Esophagus squamous epithelium (tissue), 5 donors: ENCODE results near the gene KIAA0319L. TPM values are rescaled to one million over a fixed set of nuclear protein-coding genes. Genes with fewer than 3 reads are reported as not detected.
A peak's percentile ranks its signal among the peaks of the same experiment; 100 is the strongest.

ENCODE experiments used
- DNase-seq: peaks from one replicate; lab custom pipeline; 2025; lab: John Stamatoyannopoulos, UW
- H3K27ac ChIP-seq, 4 donors: fragments of 200-600 bp; sonication (generic); one replicate each; pipeline ENCODE4 v1.5.1; 2016 to 2019; ENCODE audit warnings: mild to moderate bottlenecking in 1 of 4
- H3K27me3 ChIP-seq, 4 donors: fragments of 200-600 bp; sonication (generic); 1 replicate in 3 of 4; 2 replicates in 1 of 4; pipeline versions ENCODE4 v1.5.1 to v1.6.0; 2017 to 2021; ENCODE audit warnings: antibody characterized with exemption in 1 of 4
- H3K36me3 ChIP-seq, 3 donors: fragments of 200-600 bp; sonication (generic); one replicate each; pipeline ENCODE4 v1.5.1; 2016 to 2019
- H3K4me1 ChIP-seq, 3 donors: fragments of 200-600 bp; sonication (generic); one replicate each; pipeline ENCODE4 v1.5.1; 2017 to 2019
- H3K4me3 ChIP-seq, 4 donors: fragments of 200-600 bp; sonication (generic); 1 replicate in 3 of 4; 2 replicates in 1 of 4; pipeline ENCODE4 v1.5.1; 2016 to 2019; ENCODE audit warnings: mild to moderate bottlenecking in 2 of 4, moderate library complexity in 1 of 4
- H3K9me3 ChIP-seq, 3 donors: fragments of 200-600 bp; sonication (generic); one replicate each; pipeline ENCODE4 v1.5.1; 2016 to 2019
- POLR2A ChIP-seq, 4 donors: fragments of 450-650 bp; IDR thresholded peaks; one replicate each; pipeline ENCODE4 v1.6.1; 2017; ENCODE audit warnings: antibody characterized with exemption in 4 of 4, mild to moderate bottlenecking in 4 of 4, moderate library complexity in 3 of 4
- WGBS, 2 donors: methylation state at CpG; one replicate each; pipeline ENCODE4 v1.1.5; 2018; 5-methylcytosine and 5-hydroxymethylcytosine counted together
- intact Hi-C: fragments of 100-400 bp; cut with DNase I; formaldehyde crosslinking; loops from one replicate; pipeline ENCODE4 v1.15.0; 2022
- total RNA-seq, 4 donors: library from RNA; depleted of rRNA; stranded (reverse); fragments of >200 nt; gene quantifications; one replicate each; pipeline ENCODE4 v1.1.0, GENCODE V29; 2016
- TF ChIP-seq, protein P1 (sequence below), 6 experiments: fragments of 450-650 bp in 4 of 6; fragments of 200-600 bp in 2 of 6; sonication (generic) in 2 of 6; IDR thresholded peaks; one replicate each; pipeline ENCODE4 v1.5.1; 2016 to 2019; ENCODE audit warnings: antibody characterized with exemption in 6 of 6, mild to moderate bottlenecking in 4 of 6, moderate library complexity in 4 of 6
- donor health status: DM: yes; HTN: yes; CAD: no.

KIAA0319L gene
- total RNA-seq, 4 donors from 2014 or later, result 24.8 to 53.4 (median 28.4) TPM

DNA sequence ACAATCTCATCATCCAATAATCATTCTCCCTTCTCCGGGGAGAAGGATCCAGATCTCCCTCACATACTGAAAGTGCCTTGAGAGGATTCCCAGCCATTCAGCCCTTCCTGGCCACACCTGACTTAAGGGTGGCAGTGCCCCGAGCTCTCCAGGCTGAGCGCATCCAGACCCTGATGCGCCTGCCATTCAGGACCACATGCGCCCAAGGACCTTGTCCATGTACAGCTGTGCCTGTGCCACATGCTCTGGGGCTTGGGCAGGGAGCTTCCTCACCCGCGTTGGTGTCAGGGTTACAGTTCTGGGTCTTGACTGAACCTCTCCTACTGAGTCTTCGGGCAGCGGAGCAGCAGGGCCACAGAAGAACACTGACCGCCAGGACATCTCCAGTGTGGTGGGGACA, 121.1 kb downstream of the KIAA0319L start:
- Histone ChIP-seq H3K36me3 (peaks cover 10 to 95% (median 33%) of the 10 kb centered on the region in 3 donors), H3K4me3 (no peak overlapping the region), H3K27me3 (no peaks in the 10 kb centered on the region), H3K4me1 (peaks cover 0 to 26% (median 0%) of the 10 kb centered on the region in 3 donors), H3K9me3 (no peaks in the 10 kb centered on the region), H3K27ac (no peak overlapping the region)
- no peak for DNase-seq
- TF ChIP-seq POLR2A (IDR thresholded peaks at IDR 0.05), result no peak
- TF ChIP-seq, protein P1, sequence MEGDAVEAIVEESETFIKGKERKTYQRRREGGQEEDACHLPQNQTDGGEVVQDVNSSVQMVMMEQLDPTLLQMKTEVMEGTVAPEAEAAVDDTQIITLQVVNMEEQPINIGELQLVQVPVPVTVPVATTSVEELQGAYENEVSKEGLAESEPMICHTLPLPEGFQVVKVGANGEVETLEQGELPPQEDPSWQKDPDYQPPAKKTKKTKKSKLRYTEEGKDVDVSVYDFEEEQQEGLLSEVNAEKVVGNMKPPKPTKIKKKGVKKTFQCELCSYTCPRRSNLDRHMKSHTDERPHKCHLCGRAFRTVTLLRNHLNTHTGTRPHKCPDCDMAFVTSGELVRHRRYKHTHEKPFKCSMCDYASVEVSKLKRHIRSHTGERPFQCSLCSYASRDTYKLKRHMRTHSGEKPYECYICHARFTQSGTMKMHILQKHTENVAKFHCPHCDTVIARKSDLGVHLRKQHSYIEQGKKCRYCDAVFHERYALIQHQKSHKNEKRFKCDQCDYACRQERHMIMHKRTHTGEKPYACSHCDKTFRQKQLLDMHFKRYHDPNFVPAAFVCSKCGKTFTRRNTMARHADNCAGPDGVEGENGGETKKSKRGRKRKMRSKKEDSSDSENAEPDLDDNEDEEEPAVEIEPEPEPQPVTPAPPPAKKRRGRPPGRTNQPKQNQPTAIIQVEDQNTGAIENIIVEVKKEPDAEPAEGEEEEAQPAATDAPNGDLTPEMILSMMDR (IDR thresholded peaks at IDR 0.05), result no peak
- 81 to 85% methylated on average over 4 to 6 of the region's 10 CpGs for WGBS, 2 donors
- intact Hi-C loops, result no loop called here

DNA sequence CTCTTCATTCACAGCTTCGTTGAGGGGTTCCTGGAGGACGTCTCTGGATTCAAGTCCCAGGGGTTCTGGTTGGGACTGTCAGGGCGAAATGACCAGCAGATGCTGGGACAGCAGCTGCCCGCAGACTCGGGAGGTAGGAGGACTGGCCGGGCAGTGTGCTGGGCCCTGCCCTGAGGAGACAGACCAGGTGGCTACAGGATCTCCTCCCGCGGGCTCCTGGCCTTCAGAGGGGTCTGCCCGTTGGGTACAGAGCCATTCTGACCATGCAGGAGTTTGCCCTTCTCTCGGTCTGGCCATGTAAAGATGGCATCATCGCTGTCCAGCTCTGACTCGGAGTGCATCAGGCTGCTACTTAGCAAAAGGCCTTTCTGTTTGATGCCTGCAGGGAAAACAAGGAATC, 122.5 kb downstream of the KIAA0319L start:
- TF ChIP-seq POLR2A (IDR thresholded peaks at IDR 0.05), result no peak
- Histone ChIP-seq H3K36me3 (peaks cover 0 to 81% (median 25%) of the 10 kb centered on the region in 3 donors), H3K9me3 (no peaks in the 10 kb centered on the region), H3K27ac (no peak overlapping the region), H3K27me3 (no peaks in the 10 kb centered on the region), H3K4me1 (peaks cover 0 to 13% (median 0%) of the 10 kb centered on the region in 3 donors), H3K4me3 (no peak overlapping the region)
- 82 to 83% methylated on average over 2 to 7 of the region's 12 CpGs for WGBS, 2 donors
- intact Hi-C loops, result no loop called here
- DNase-seq, result no peak

DNA sequence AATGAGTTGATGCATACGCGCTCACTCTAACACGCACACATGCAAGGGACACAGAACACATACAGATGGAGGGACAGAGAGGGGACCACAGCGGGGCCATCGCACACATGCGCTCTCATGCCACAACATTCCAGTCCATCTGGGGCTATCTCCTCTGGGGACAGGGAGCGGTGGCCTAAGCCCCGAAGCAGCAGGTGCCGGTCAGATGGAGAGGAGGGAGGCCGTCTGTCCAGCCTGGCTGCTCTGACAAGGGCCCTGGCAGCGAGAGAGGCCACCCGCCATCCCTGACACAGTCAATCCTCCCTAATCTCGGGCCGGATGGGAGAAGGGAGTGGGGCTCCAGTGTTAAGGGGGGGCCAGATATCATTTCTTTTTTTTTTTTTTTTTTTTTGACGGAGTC, 123.5 kb downstream of the KIAA0319L start:
- H3K4me3 ChIP-seq, result no peak overlapping the region
- TF ChIP-seq, protein P1 (IDR thresholded peaks at IDR 0.05), result no peak
- TF ChIP-seq POLR2A (IDR thresholded peaks at IDR 0.05), result no peak
- DNase-seq, result no peak
- no peak overlapping the region for H3K27ac ChIP-seq
- 90 to 93% methylated on average over 6 to 9 of the region's 15 CpGs for WGBS, 2 donors
- intact Hi-C loops, result no loop called here
- H3K4me1 ChIP-seq, result peaks cover 0 to 3% (median 0%) of the 10 kb centered on the region in 3 donors
- H3K36me3 ChIP-seq, result peaks cover 0 to 77% (median 21%) of the 10 kb centered on the region in 3 donors
- no peaks in the 10 kb centered on the region for H3K27me3 ChIP-seq
- H3K9me3 ChIP-seq, result no peaks in the 10 kb centered on the region

DNA sequence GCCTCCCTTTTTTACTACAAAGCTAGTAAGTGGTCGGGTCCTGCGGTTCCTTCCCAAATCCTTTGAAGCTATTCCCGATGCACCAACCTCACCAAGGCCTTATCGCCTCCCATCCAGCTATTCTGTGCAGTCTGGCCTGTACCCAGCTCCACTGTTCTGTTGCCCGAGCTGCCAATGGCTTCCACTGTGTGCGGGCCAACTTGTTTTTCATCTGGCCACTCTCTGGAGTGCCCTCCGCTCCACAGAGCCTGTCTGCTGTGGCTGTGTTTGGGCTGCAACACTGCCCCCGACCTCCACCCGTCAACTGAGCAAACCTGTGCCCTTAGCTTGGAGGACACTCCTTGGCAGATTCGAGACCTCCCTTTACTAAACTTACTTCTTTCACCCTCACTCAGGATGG, 125.0 kb downstream of the KIAA0319L start:
- Histone ChIP-seq H3K9me3 (no peaks in the 10 kb centered on the region), H3K27ac (no peak overlapping the region), H3K27me3 (no peaks in the 10 kb centered on the region), H3K4me3 (no peak overlapping the region), H3K4me1 (no peaks in the 10 kb centered on the region), H3K36me3 (peaks cover 0 to 65% (median 21%) of the 10 kb centered on the region in 3 donors)
- intact Hi-C loops, result no loop called here
- no peak for DNase-seq
- WGBS, 2 donors, result 94 to 97% methylated on average over 10 of the region's 10 CpGs
- TF ChIP-seq POLR2A (IDR thresholded peaks at IDR 0.05), result no peak
- TF ChIP-seq, protein P1 (IDR thresholded peaks at IDR 0.05), result no peak

DNA sequence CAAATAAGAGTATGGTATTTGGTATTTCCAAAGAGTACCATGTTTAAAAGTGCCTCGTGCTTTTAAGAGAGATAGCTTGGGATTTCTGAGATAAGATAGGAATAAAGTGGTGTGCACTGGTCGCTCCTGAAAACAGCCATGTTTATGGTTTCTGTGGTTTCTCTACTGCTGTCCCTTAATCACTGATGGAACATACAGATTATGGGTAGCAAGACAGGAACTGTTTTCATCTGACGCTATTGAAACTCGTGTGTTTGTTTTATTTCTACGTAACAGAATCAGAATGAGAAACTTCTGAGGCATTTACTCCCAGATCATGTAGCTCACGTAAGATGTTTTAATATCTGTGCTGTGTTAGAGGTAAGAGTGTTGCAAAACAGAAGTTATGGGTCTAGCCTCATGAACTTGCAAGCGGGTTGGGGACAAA, 126.0 kb downstream of the KIAA0319L start:
- no peak for DNase-seq
- TF ChIP-seq, protein P1 (IDR thresholded peaks at IDR 0.05), result no peak
- no peak for TF ChIP-seq POLR2A (IDR thresholded peaks at IDR 0.05)
- H3K4me3 ChIP-seq, result no peak overlapping the region
- H3K36me3 ChIP-seq, result peaks cover 0 to 59% (median 14%) of the 10 kb centered on the region in 3 donors
- no peaks in the 10 kb centered on the region for H3K27me3 ChIP-seq
- H3K27ac ChIP-seq, result peak overlapping the region in 1 of 4 donors; percentile 21
- no peaks in the 10 kb centered on the region for H3K4me1 ChIP-seq
- 76 to 79% methylated on average over 7 of the region's 7 CpGs for WGBS, 2 donors
- H3K9me3 ChIP-seq, result no peaks in the 10 kb centered on the region
- intact Hi-C loops, result no loop called here

DNA sequence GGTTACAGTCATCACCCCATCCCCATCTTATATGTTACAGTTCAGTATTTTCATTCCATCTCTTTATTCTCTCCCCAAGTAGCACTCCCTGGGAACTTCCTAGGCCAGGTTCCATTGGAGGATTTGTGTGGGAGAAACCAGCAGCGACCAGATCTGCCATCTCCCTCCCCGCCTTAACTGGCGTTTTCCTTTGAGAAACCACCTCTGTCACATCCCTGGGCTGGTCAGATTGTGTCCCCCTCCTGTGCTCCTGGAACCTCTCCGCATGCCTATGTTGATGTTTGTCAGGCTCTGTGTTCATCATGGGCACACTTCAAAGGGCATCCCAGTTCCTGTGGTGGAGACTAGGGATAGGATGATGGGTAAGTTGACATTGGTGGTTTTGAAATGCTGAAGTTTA, 126.4 kb downstream of the KIAA0319L start:
- Histone ChIP-seq H3K9me3 (no peaks in the 10 kb centered on the region), H3K4me1 (no peaks in the 10 kb centered on the region), H3K27me3 (no peaks in the 10 kb centered on the region), H3K36me3 (peaks cover 0 to 55% (median 10%) of the 10 kb centered on the region in 3 donors), H3K4me3 (no peak overlapping the region), H3K27ac (no peak overlapping the region)
- WGBS, 2 donors, result 91 to 94% methylated on average over 4 of the region's 4 CpGs
- intact Hi-C loops, result no loop called here
- no peak for TF ChIP-seq POLR2A (IDR thresholded peaks at IDR 0.05)
- TF ChIP-seq, protein P1 (IDR thresholded peaks at IDR 0.05), result no peak
- DNase-seq, result no peak
